Brain pericyte (primary cell): ENCODE measurements around the gene CWH43.
A peak's percentile ranks its signal among the peaks of the same experiment; 100 is the strongest.
"Not testable (repeated sequence)": the region's sequence is repeated elsewhere in the genome, so short reads cannot be mapped to it uniquely, and the experiment has no call there.

Experiments
- DNase-seq: peaks from one replicate; pipeline ENCODE4 v3.0.0-alpha.2; 2012; ENCODE audit warnings: low read depth, low spot score

CWH43 gene

DNA sequence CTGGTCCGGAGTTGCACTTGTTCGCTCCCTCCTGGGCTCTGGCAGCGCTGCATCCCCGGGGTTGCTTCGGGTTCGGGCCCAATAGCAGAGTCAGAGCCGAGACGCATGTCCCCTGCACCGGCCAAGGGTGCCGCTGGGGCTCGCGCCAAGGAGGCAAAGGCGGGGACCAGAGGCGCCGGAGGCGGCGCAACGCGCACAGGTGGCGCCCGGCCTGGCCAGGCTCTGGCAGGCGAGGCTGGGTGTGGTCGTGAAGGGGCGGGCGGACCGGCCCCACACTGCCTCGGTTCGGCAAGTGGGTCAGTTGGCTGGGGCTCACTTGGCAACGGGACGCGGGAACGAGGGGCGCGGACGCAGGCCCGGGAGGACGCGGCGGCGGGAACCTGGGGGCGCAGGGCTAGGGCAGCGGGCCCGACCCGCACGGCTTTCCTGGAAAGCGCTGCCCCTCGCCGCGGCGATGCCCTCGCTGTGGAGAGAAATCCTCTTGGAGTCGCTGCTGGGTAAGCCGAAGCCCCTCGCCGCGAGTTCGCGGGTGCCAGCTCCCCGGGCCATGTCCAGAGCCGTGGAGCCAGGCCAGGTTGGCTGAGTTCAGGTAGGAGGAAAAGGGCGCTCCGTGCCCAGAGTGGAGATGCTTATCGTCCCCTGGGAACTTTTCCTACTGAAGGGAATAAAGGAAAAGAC is at the start of gene CWH43:
Gene CWH43, plus strand, starts transcription at position 300 of the 678 bp plus-strand sequence. Its CDS starts 155 bp downstream, at position 455.
- DNase-seq = no peak

DNA sequence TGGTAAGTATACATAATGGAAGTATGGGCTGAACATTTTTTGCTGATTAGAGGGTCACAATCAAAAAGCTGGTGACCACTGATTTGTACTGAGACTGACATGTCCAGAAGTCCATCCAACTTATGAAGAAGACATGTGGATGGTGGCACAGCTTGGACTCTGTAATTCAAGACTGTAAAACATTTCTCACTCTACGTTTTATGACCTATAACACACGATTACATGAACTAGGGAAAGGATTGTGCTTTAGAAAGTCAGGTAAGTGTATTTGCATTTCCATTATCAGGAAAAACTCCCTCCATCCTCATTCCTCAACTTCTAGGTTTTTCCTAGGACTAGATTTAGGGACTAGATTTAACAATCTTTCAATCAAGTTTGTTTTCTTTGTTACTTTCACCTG is 49.0 kb upstream of the CWH43 start:
- no peak for DNase-seq

DNA sequence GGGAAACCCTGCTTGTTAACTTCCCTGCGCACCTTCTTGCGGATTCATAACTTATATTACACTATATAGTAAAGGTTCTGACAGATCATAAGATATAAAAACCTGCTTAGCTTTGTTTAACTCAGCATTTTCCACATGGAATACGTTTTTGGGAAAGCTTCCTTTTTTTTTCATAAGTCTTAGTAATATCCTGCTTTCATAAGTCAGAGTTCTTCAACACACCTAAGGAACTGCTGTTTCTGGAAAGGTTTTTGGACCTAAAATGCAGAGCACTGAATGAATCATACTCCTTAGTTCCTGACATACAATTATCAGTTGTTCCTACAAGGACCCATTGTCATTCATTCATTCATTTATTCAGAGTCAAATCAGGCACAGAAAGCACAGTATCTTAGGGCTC is 47.2 kb upstream of the CWH43 start:
- no peak for DNase-seq

DNA sequence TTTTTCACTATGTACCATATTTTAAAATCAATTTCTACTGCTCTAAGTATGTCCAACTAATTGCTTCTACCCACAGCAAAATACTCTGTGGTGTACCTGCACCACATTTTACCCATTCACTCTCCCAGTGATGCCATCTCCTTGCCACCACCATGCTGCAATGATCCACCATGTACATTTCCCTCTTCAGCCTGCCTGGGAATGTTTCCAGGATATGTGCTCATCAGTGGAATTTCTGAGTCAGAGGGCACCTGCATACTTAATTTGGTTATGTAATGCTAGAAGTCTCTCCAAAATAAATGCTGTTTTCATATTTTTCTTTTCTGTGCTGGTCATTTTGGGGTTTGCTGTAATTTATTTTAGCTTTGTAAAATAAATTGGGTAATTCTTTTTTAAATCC is 46.3 kb upstream of the CWH43 start:
- DNase-seq = no peak

DNA sequence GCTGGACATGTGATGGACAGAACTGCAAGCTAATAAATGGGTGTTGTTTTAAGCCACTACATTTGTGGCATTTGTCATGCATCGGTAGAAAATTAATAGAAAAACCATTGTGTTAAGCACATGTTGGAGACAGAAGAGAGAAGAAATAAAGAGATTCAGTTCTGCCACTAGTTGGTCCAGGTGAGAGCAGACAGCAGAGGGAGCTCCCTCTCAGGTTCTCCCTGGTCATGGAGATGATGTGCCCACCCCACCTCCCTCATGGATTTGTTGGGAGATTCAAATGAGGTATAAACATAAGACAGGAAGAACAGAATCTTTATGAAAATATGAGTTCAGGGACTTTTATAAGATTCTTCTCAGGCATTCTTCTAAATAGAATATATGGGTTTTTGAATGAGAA is 42.7 kb upstream of the CWH43 start:
- no peak for DNase-seq

DNA sequence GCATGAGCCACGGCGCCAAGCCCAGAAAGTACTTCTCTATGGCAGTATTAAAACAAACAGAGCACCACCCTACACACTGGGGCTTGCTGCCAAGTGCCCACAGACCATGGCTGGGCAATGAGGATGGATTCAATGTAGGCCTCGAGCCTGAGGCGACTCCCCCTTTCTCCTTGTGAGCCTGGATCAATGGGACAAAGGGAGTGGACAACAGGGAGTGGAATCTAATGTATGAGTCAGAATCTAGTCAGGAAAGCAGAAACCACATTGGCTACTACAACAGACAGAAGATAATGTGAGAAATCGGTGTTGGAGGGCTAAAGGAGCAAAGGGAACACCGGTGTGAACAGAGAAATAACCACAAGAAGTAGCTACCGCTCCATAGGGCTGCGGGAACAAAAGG is 41.8 kb upstream of the CWH43 start:
- DNase-seq = no peak

DNA sequence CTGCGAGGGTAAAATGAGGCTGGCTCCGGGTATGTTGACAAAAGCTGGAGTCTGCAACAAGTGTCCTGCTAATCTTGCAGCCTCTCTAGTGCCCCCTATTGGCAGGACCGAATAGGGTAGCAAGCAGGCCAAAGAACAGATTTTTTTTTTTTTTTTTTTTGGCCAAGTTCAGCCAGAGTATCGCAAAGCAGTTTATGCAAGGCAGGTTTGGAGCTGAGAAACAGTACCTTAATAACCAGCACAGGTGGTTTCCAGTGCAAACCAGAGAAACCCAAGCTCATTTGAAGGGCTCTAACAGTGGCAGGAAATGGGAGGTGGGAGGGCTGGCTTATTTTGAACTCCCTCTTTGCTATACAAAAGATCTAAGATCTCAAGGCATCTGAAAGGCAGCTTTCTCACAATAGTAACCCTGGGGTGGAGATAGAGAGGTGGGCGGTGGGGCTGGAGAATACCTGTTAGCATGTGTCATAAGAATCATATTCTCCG is 41.3 kb upstream of the CWH43 start:
- no peak for DNase-seq

DNA sequence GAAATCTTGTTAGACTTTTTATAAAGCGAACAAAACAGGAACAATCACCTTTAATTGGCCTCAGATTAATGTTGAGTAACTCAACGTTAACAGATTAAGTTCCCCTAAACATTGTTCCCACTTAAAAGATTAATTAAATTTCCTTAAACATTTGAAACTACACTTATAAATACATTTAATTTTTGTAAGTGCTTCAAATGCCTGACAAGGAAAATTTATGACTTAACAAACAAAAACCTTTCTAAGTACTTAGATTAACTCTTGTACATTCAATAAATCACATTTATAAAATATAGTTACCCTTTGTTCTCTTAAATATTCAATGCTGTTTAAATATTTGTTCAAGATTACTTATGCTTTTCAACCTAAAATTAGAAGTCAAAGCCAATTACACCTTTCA is 40.1 kb upstream of the CWH43 start:
- DNase-seq = no peak

DNA sequence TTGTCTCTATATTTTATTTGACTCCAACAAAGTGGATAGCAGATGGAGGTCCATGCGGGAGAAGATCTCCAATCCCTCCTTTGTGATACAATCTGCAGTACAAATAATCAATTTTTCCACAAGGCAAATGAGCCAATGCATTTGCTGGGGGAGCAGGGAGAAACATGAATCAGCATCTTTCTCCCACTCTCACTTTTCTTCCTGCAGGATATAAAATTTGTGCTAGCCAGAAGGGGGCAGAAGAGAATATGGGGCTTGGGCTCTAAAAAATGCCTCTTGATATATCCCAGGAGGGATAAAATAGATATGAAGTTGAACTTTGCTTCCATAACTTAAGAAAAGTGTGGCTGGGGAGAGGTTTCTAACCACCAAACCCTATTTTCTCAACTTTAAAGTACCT is 38.3 kb upstream of the CWH43 start:
- DNase-seq = no peak

DNA sequence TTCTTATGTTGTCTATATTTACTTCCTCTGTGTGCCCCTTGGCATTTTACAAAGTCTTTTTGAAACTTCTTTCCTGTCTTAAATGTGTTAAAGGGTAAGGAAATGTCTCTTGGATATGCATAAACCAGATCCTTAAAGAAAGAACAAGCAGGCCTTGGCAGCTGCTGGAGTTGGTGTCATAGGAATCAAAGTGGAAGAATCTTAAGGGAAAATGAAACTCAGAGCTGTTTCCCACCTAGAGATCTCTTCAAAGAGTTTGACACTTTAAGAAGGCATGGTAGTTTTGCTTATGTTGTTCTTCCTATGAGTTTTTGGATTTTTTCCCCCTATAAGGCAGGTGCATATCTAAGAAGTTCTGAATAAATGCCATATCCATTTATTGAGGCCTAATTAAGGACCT is 37.0 kb upstream of the CWH43 start:
- no peak for DNase-seq

DNA sequence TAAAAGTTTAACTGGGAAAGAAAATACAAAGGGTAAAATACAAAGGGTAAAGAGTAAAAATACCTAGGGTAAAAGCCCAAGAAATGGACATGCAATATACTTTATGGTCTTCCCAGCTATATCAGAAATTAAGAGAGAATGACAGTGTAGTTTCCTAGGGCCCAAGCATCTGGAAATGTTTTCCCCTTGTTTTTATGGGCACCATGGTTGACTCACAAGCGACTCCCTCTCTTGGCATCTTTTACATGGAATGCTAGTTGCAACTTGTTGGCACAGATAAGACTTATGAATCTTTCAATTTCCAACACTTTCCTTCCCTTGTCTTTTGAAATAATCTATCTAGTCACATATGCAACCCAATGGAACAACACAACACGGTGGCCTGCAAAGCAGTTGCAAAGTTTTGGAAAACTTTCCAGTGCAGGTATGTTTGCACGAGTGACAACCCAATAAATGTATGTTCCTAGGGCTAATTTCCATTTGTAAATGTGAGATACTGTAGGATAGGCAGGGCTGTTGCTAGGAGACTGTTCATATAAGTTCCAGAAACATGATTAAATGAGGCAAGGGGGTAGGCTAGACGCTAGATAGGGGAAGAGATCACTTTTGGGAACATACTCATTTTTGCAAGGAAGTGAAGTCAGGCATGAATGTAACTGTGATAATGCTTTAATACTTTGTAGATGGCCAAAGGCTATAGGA is 36.4 kb upstream of the CWH43 start:
- DNase-seq = no peak

DNA sequence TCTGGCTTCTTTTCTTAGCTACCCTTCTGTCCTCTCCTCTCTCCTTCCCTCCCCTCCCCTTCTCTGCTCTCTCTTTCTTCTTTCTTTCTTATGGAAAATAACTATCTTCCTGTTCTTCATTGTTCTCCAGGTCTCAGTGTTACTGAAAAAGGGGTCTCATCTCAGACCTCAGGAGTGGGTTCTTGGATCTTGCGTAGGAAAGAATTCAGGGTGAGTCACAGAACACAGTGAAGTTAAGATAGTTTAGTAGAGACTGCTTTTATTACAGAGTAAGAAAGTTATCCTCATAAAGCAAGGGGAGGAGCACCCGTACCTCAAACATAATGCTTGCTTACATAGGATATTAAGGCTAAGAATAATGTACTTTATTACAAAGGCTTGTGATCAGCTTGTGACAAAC is 31.8 kb upstream of the CWH43 start:
- no peak for DNase-seq

DNA sequence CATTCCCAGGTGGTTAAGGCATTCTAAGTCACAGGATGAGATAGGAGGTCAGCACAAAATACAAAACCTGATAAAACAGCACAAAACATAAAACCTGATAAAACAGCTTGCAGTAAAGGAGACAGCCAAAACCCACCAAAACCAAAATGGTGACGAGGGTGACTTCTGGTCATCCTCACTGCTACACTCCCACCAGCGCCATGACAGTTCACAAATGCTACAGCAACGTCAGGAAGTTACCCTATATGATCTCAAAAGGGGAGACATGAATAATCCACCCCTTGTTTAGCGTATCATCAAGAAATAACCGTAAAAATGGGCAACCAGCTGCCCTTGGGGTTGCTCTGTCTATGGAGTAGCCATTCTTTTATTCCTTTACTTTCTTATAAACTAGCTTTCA is 28.7 kb upstream of the CWH43 start:
- not testable (repeated sequence) for DNase-seq

DNA sequence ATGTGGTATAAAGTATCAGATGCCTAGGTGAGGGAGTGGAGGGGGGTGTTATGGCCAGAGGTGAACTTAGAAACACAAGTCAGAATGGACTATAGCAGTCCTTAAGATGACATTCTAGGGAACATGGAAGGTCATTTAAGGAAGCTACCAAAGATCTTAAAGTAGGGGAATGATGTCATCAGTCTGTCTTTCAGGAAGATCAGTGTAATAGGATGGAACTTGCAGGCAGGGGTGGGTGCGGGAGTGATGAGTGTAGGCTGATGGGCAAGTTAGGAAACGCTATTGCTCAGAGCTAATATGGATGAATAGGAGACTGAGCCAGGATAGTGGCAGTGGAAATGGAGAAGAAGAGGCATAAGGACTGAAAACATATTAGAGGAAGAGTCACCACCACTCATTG is 27.5 kb upstream of the CWH43 start:
- DNase-seq = no peak

DNA sequence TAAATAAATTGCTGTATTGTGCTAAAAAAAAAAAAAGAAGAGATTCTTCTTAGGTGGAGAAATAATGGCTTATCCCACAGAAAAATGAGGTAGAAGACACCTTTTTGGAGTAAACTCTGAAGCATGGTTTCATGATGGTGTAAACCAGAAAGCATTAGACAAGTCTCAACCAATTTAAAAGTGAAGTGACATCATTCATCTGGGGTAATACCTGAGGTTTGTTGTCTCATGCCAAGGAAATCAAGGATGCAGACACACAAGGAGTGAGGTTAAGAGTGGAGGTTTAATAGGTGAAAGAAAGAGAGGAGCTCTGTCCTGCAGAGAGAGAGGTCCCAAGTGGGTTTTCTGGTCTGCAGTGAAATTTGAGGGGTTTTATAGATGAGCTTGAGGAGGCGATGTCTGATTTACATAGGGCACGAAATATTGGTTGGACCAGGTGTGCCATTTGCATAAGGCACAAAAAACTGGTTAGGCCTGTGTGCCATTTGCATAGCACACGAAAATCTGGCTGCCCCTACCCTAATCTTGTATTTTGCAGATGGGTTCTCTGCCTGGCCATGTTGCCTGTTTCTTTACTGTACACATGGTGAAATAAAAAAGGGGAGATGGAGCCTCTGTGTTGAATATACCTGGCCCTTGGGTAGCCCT is 25.0 kb upstream of the CWH43 start:
- DNase-seq = no peak

DNA sequence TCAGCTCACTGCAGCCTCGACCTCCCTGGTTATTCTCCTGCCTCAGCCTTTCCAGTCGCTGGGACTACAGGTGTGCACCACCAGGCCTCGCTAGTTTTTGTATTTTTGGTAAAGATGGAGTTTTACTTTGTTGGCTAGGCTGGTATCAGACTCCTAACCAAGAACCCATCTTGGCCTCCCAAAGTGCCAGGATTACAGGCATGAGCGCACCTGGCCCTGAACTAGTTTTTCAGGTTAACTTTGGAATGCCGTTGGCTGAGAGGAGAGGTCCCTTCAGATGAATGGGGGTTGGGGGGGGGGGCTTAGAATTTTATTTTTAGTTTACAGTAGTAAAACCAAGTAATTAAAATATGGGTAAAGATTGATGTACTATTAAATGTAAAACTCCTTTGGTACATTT is 23.4 kb upstream of the CWH43 start:
- DNase-seq = no peak

DNA sequence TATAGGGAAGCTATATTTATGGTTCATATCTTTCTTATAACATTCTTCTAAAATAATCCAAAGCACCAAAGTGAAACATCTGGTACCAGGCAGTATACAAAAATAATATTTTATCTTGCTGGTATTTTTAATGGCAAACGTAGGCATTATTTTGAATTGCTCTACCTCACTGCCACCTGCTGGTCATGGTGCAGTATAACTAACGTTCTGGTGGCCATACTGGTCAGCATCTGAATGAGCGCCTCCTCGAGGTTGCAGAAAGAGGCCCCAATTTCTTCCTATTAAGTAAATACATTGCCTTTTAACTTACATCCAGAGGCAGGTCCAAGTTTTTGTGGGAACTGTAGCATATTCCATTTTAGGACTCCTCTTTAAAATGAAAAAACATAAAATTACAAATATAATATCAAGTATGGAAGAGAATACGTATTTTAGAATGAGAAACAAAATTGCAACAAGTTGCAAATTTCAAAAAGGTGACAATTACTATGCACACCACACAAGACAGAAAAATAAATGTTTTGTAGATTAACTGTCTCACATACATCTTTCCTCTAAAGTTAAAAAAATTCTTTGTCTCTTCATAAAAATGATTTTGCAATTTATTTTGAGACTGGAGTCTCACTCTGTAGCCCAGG is 22.9 kb upstream of the CWH43 start:
- peak; percentile 78 for DNase-seq

DNA sequence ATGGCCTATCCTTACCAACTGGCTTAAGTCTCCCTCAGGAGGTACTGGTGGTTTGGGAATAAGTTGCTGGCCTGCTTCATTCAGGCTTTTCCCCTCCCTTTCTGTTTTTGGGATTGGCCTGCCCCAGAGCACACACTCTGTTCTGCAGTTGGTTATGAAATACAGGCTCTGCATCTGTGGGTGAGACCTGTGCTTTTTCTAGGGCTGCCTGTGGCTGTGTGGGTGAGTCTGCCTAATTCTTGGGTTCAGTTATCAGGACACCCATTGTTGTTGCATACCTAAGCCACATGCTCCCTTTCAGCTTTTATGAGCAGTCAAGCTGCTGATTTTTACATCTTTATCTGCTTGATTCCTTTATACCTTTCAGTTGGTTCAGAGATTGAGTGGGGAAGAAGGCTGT is 19.0 kb upstream of the CWH43 start:
- DNase-seq = no peak

DNA sequence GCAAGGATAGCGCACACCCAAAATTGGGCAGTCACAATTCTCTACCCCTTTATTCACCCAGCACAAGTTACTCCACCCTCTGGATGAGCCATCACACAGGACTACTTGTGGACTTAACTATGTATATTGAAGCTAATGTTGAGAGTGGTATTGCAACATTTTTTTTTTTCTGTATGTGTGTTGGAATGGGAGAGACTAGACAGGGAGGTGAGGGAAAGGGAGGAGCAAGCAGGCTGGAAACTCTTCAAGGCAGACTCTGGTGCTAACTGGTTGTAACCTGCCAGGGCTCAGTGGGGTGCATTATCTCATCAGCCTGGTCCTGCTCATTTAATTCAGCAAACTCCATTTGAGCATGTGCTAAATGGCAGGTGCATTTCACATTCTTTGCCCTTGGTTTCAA is 18.4 kb upstream of the CWH43 start:
- DNase-seq = no peak

DNA sequence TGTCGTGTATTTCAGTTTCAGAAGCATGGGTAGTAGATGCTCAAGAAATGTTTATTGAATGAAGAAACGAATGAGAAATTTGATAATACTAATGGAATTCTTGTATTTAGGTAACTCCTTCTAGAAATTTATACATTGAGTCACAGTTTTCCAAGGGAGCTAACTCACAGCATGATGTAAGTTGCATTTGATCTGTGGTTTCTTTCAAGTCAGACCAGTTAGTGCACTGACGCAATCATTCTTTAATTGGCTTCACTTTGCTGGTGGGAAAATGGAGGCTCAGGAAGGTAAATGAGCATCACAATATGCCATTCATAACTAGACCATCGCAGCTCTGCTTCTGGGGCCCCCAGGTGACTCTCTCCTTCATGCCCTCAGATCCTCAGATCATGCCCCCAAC is 17.3 kb upstream of the CWH43 start:
- no peak for DNase-seq

DNA sequence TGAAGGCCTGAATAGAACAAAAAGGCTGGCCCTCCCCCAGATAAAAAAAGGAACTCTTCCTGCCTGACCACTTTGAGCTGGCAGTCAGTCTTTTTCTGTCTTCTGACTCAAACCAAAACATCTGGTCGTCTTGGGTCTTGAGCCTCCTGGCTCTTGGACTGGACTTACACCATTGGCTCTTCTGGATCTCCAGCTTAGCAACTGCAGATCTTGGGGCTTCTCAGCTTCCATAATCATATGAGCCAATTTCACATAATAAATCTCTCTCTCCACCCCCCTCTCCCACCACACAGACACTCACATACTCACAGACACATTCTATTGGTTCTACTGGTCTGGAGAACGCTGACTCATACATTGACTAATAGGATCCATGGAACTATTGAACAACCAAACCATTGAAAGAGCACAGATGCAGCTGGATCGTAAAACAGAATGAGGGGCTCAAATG is 15.6 kb upstream of the CWH43 start:
- DNase-seq = no peak

DNA sequence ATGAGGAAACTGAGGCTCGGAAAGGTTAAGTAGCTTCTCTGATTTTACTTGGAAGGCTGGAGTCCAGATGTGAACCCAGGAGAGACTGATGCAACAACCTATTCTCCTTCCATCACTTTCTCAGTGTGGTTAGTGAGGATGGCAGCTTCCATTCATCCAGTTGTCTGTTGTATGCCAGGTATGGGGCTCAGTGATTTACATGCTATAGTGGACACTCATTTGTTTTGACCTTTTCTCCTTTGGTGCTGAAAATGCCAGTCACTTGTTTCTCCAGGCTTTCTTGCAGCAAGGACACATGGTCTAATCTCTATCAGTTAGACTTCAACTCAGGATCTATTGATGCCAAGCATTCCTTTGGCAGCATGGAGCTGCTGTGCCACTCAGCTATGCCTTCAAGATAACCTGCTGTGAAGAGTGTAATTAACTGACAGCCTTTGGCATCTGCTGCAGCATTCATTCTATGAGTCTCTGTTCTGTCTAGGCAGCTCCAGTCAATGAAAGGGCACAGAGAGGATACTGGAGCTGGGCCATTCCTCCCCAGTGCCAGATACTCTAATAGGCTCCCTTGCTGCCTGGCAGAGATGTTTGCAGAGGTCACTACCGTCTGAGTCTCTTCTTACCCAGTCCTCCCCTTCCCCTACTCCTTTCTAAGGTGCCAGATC is 11.0 kb upstream of the CWH43 start:
- no peak for DNase-seq
